HUES6 (cell line): ENCODE measurements around the gene MRPL54.
A peak's percentile ranks its signal among the peaks of the same experiment; 100 is the strongest.
"Not testable (repeated sequence)": the region's sequence is repeated elsewhere in the genome, so short reads cannot be mapped to it uniquely, and the experiment has no call there.

ENCODE experiments used
- H3K27ac ChIP-seq: 2 replicates; pipeline ENCODE4 v1.7.0; 2013; ENCODE audit warnings: low read depth, mild to moderate bottlenecking, low read length, inconsistent platforms
- H3K27me3 ChIP-seq: 2 replicates; pipeline ENCODE4 v1.6.1; 2013; ENCODE audit warnings: low read length; ENCODE audit not compliant: control insufficient read depth, insufficient read depth
- H3K36me3 ChIP-seq: 2 replicates; pipeline ENCODE4 v1.6.1; 2013; ENCODE audit warnings: low read length; ENCODE audit not compliant: control insufficient read depth, insufficient read depth
- H3K4me1 ChIP-seq: 2 replicates; pipeline ENCODE4 v1.6.1; 2013; ENCODE audit warnings: low read length; ENCODE audit not compliant: control insufficient read depth, insufficient read depth
- H3K4me3 ChIP-seq: 2 replicates; pipeline ENCODE4 v1.5.1; 2013; ENCODE audit warnings: low read depth, low read length
- H3K9ac ChIP-seq: one replicate; pipeline ENCODE4 v1.6.1; 2013; ENCODE audit warnings: mild to moderate bottlenecking, low read length
- H3K9me3 ChIP-seq: 2 replicates; pipeline ENCODE4 v1.6.1; 2013; ENCODE audit warnings: low read depth, low read length; ENCODE audit not compliant: control insufficient read depth, insufficient read depth

Gene MRPL54

DNA sequence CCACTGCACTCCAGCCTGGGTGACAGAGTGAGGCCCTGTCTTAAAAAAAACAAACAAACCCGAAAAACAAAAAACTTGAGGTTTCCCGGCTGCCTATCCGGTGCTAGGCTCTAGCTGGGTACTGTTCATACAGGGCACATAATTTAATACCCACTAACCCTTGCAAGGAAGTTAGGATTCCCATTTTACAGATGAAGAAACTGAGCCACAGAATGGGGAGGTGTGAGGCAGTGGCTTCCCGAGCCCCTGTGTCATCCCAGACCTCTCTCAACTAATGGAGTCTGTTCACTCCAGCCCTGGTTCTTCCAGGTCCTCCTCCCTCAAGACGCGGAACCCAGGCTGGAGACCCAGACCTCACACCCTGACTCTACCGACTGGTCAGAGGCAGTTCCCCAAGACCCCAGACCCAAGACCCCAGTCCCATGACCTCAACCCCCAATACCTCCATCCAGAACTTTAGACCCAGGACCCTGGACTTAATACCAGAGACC, 1.6 kb upstream of the MRPL54 start:
- Histone ChIP-seq H3K9me3 (no peaks in the 10 kb centered on the region), H3K36me3 (peaks cover 20% of the 10 kb centered on the region), H3K9ac (peak overlapping the region; percentile 83), H3K4me1 (peaks cover 4% of the 10 kb centered on the region; the same call in 1 of the 2 replicates), H3K27ac (peak overlapping the region; percentile 70; the same call in 1 of the 2 replicates), H3K27me3 (no peaks in the 10 kb centered on the region), H3K4me3 (peak overlapping the region; percentile 82)

DNA sequence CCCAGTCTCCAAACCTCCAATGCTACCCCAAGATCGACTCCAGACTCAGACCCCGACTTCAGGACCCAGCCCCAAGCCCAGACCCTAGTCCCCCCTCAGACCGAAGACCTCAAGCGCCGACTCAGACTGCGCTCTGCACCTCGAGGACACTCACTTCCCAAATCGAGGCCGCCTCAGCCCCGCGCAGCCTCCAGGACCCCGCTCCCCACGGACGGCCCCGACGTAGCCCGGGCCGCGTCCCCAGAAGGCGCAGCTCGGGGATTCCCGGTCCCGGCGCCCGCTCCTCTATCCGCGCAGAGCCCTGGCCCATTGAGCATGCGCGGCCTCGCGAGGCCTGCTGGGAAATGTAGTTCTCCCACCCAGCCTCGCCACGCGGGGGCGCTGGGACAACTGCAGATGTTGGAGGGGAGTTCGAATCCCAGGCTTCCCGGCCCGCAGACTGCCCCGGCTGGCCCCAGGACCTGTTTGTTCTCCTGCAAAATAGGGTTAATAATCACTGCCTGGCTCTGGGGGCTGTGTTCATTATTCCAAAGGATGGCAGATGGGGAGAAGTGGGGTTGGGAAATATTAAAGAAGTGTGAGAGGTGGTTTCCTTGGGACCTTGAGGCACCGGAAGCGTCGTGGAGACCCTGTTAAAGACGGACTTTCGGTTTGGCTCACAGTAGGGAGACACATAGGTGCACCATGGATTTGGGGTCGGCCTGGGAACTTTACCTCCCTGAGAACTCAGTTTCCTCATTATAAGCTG, 926 bp upstream of the MRPL54 start, which contains the start of gene APBA3:
TSS of gene APBA3 (minus strand) at position 311 of the 748 bp plus-strand sequence. CDS start 1,428 bp downstream, outside the sequence.
- H3K4me1 ChIP-seq: peaks cover 4% of the 10 kb centered on the region; the same call in 1 of the 2 replicates
- H3K27me3 ChIP-seq: no peaks in the 10 kb centered on the region
- H3K9me3 ChIP-seq: no peaks in the 10 kb centered on the region
- H3K36me3 ChIP-seq: peaks cover 23% of the 10 kb centered on the region
- peak within 1 kb of the TSS; percentile 96 for H3K9ac ChIP-seq
- H3K4me3 ChIP-seq: peak within 1 kb of the TSS; percentile 92
- peak within 1 kb of the TSS; percentile 93 for H3K27ac ChIP-seq

DNA sequence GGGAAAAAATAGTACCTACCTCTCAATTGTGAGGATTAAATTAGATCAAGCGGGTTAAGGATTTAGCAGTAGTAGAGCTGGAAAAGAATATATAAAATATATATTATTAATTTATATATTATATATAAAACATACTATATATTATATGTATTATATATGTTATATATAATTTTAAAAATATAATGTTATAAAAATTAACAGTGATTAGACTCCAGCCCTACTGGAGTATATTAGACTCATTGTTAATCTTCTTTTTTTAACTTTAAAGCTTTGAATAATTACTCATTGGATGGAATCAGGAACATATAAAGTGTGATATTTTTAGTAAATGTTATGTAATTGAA, 380 bp upstream of the MRPL54 start:
- H3K9me3 ChIP-seq: no peaks in the 10 kb centered on the region
- H3K9ac ChIP-seq: no peak overlapping the region
- H3K27me3 ChIP-seq: no peaks in the 10 kb centered on the region
- H3K27ac ChIP-seq: no peak overlapping the region
- peaks cover 4% of the 10 kb centered on the region; the same call in 1 of the 2 replicates for H3K4me1 ChIP-seq
- H3K4me3 ChIP-seq: peak overlapping the region; percentile 92
- peaks cover 28% of the 10 kb centered on the region for H3K36me3 ChIP-seq

- Histone ChIP-seq H3K9me3 (no peaks in the 10 kb centered on the region), H3K9ac (no peak overlapping the region), H3K36me3 (peaks cover 29% of the 10 kb centered on the region), H3K4me1 (peaks cover 4% of the 10 kb centered on the region; the same call in 1 of the 2 replicates), H3K4me3 (no peak overlapping the region), H3K27ac (no peak overlapping the region), H3K27me3 (no peaks in the 10 kb centered on the region)
These were observed 2.6 kb downstream of the MRPL54 start for GRCh38 chr19:3765121-3765520.

- not testable (repeated sequence) for H3K4me1 ChIP-seq
- peaks cover 29% of the 10 kb centered on the region for H3K36me3 ChIP-seq
These were observed 3.3 kb downstream of the MRPL54 start for GRCh38 chr19:3765757-3766156.

GRCh38 chr19:3766520-3766919, 4.0 kb downstream of the MRPL54 start:
- H3K36me3 ChIP-seq: peaks cover 29% of the 10 kb centered on the region
- no peaks in the 10 kb centered on the region for H3K9me3 ChIP-seq
- peaks cover 11% of the 10 kb centered on the region; the same call in 1 of the 2 replicates for H3K4me1 ChIP-seq
- H3K9ac ChIP-seq: no peak overlapping the region
- no peaks in the 10 kb centered on the region for H3K27me3 ChIP-seq
- H3K27ac ChIP-seq: no peak overlapping the region
- H3K4me3 ChIP-seq: no peak overlapping the region

More at GRCh38 chr19:3765757-3766156, 3.3 kb downstream of the MRPL54 start:
- H3K27ac ChIP-seq, H3K9ac ChIP-seq, H3K4me3 ChIP-seq, H3K9me3 ChIP-seq, H3K27me3 ChIP-seq: not testable (repeated sequence)

DNA sequence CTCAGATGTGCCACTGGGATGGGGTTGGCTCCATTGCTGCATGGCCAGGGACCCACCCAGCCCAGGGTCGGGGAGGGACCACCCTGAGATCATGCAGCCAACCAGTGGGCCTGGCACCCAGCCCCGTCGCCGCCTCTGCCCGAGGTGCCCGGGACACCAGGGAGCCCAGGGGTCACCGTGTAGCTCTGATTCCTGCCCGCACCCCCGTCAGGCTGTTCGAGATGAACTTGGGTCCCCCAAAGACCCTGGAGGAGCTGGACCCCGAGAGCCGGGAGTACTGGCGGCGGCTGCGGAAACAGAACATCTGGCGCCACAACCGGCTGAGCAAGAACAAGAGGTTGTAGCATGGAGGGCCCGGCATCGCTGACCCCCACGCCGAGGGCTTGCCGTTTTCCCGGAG, 4.6 kb downstream of the MRPL54 start:
- H3K9ac ChIP-seq: no peak overlapping the region
- no peak overlapping the region for H3K27ac ChIP-seq
- peaks cover 14% of the 10 kb centered on the region; the same call in 1 of the 2 replicates for H3K4me1 ChIP-seq
- H3K27me3 ChIP-seq: no peaks in the 10 kb centered on the region
- H3K4me3 ChIP-seq: no peak overlapping the region
- no peaks in the 10 kb centered on the region for H3K9me3 ChIP-seq
- peaks cover 29% of the 10 kb centered on the region for H3K36me3 ChIP-seq

GRCh38 chr19:3768015-3768747, 5.7 kb downstream of the MRPL54 start:
- H3K9ac ChIP-seq: no peak overlapping the region
- H3K36me3 ChIP-seq: peaks cover 29% of the 10 kb centered on the region
- H3K27me3 ChIP-seq: no peaks in the 10 kb centered on the region
- no peaks in the 10 kb centered on the region for H3K9me3 ChIP-seq
- peaks cover 11% of the 10 kb centered on the region; the same call in 1 of the 2 replicates for H3K4me1 ChIP-seq
- H3K4me3 ChIP-seq: no peak overlapping the region
- H3K27ac ChIP-seq: no peak overlapping the region

GRCh38 chr19:3768748-3769099, 6.2 kb downstream of the MRPL54 start:
- Histone ChIP-seq H3K4me3 (no peak overlapping the region), H3K27me3 (no peaks in the 10 kb centered on the region), H3K27ac (no peak overlapping the region), H3K9ac (no peak overlapping the region), H3K9me3 (no peaks in the 10 kb centered on the region), H3K4me1 (0 out of 2 replicates have a peak, but pooled peaks cover 10% of the 10 kb centered on the region), H3K36me3 (peaks cover 29% of the 10 kb centered on the region)

DNA sequence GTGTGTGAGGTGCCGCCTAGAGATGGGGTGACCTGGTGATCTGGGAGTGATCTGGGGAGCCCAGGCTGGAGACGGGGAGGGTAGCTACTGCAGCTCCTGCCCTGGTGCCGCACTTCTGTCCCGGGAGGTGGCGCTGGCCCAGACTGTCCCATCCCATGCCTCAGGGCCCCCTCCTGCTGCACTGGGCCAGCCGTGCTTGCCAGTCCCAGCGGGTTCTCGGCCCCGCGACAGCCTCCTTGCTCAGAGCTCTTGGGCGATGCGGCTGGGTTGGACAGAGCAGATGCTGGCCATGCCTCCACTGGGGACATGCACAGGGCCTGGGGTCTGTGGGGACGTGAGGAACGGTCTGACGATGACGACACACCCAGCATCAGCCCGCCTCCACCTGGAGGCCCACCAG, 7.0 kb downstream of the MRPL54 start:
- Histone ChIP-seq H3K9ac (no peak overlapping the region), H3K27ac (no peak overlapping the region), H3K4me1 (0 out of 2 replicates have a peak, but pooled peaks cover 10% of the 10 kb centered on the region), H3K9me3 (no peaks in the 10 kb centered on the region), H3K27me3 (no peaks in the 10 kb centered on the region), H3K36me3 (peaks cover 29% of the 10 kb centered on the region), H3K4me3 (no peak overlapping the region)
